Uterus (tissue), 4 donors: Measurements from ENCODE around the gene OR51B2. TPM values are rescaled to one million over a fixed set of nuclear protein-coding genes. Genes with fewer than 3 reads are reported as not detected.

ENCODE experiments used
- DNase-seq, 2 donors: peaks; one replicate each; pipeline ENCODE4 v3.0.0-alpha.2; 2019 to 2020
- H3K27ac ChIP-seq, 2 donors: fragments of 200-600 bp; sonication (generic); 1 replicate in 1 of 2; 2 replicates in 1 of 2; pipeline ENCODE4 v1.5.1; 2016 to 2018
- H3K27me3 ChIP-seq, 2 donors: fragments of 200-600 bp; sonication (generic); one replicate each; pipeline ENCODE4 v1.5.1; 2018 to 2019; ENCODE audit warnings: control low read depth in 1 of 2
- H3K36me3 ChIP-seq, 2 donors: fragments of 200-600 bp; sonication (generic); one replicate each; pipeline ENCODE4 v1.5.1; 2019; ENCODE audit warnings: control low read depth in 1 of 2
- H3K4me1 ChIP-seq, 2 donors: fragments of 200-600 bp; sonication (generic); one replicate each; pipeline ENCODE4 v1.5.1; 2018 to 2019; ENCODE audit warnings: control low read depth in 1 of 2
- H3K4me3 ChIP-seq, 2 donors: fragments of 200-600 bp; sonication (generic); 1 replicate in 1 of 2; 2 replicates in 1 of 2; pipeline ENCODE4 v1.5.1; 2018 to 2019; ENCODE audit warnings: mild to moderate bottlenecking in 1 of 2
- H3K9me3 ChIP-seq, 2 donors: fragments of 200-600 bp; sonication (generic); one replicate each; pipeline ENCODE4 v1.5.1; 2019; ENCODE audit warnings: control low read depth in 1 of 2
- CTCF ChIP-seq, 4 experiments: fragments of 200-600 bp in 2 of 4; fragments of 450-650 bp in 2 of 4; sonication (generic) in 2 of 4; IDR thresholded peaks; one replicate each; pipeline ENCODE4 v1.5.1; 2016 to 2019; ENCODE audit warnings: antibody characterized with exemption in 4 of 4, mild to moderate bottlenecking in 2 of 4, moderate library complexity in 1 of 4
- POLR2A ChIP-seq, 2 donors: fragments of 450-650 bp; IDR thresholded peaks; one replicate each; pipeline ENCODE4 v1.6.1; 2016; ENCODE audit warnings: antibody characterized with exemption in 2 of 2, mild to moderate bottlenecking in 1 of 2, moderate library complexity in 1 of 2
- intact Hi-C: fragments of 100-400 bp; cut with DNase I; formaldehyde crosslinking; loops from one replicate; pipeline ENCODE4 v1.15.1; 2023; ENCODE audit warnings: low total_unique reads
- total RNA-seq, 4 donors: library from RNA; depleted of rRNA in 3 of 4; stranded (reverse); fragments of >200 nt in 3 of 4; gene quantifications; one replicate each; pipeline versions ENCODE4 v1.1.0 to v1.2.4, GENCODE V29; 2014 to 2023
- donor health status: DM: yes; HTN: yes; CAD: no.

Gene OR51B2
- total RNA-seq, 4 donors from 2014 or later = 0.82 to 1.5 TPM; not detected in 2

DNA sequence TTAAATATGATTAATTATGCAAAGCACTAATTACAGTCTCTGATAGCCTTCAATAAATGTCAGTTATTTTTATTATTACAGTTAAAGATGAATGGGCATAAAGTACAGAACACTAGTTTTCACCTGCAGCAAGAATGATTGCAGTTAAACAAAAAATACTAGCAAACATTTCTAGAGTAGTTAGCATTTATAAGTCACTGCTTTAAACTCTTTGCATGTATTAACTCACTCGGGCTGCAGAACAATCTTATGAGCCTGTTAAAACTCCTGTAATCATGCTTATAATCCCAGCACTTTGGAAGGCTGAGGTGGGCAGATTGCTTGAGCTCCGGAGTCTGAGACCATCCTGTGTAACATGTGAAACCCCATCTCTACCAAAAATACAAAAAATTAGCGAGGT lies 37.2 kb downstream of the OR51B2 start:
- intact Hi-C loops = no loop called here
- TF ChIP-seq CTCF (IDR thresholded peaks at IDR 0.05) (no peak), POLR2A (IDR thresholded peaks at IDR 0.05) (no peak)
- Histone ChIP-seq H3K4me3 (no peak overlapping the region), H3K4me1 (no peaks in the 10 kb centered on the region), H3K9me3 (no peaks in the 10 kb centered on the region), H3K36me3 (no peaks in the 10 kb centered on the region), H3K27me3 (no peaks in the 10 kb centered on the region), H3K27ac (no peak overlapping the region)
- no peak for DNase-seq

- Histone ChIP-seq H3K4me3 (no peak overlapping the region), H3K27ac (no peak overlapping the region), H3K36me3 (no peaks in the 10 kb centered on the region), H3K9me3 (no peaks in the 10 kb centered on the region), H3K4me1 (no peaks in the 10 kb centered on the region), H3K27me3 (no peaks in the 10 kb centered on the region)
- DNase-seq = no peak
- TF ChIP-seq POLR2A (IDR thresholded peaks at IDR 0.05) (no peak), CTCF (IDR thresholded peaks at IDR 0.05) (no peak)
- intact Hi-C loops = no loop called here
Observed at GRCh38 chr11:5286351-5286750, 37.7 kb downstream of the OR51B2 start.

- DNase-seq = no peak
- intact Hi-C loops = no loop called here
Observed at GRCh38 chr11:5285703-5286340, 38.3 kb downstream of the OR51B2 start.

DNA sequence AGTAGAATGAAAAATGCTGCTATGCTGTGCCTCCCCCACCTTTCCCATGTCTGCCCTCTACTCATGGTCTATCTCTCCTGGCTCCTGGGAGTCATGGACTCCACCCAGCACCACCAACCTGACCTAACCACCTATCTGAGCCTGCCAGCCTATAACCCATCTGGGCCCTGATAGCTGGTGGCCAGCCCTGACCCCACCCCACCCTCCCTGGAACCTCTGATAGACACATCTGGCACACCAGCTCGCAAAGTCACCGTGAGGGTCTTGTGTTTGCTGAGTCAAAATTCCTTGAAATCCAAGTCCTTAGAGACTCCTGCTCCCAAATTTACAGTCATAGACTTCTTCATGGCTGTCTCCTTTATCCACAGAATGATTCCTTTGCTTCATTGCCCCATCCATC lies 39.5 kb downstream of the OR51B2 start:
- Histone ChIP-seq H3K4me1 (no peaks in the 10 kb centered on the region), H3K27ac (no peak overlapping the region), H3K4me3 (no peak overlapping the region), H3K36me3 (no peaks in the 10 kb centered on the region), H3K27me3 (no peaks in the 10 kb centered on the region), H3K9me3 (no peaks in the 10 kb centered on the region)
- TF ChIP-seq POLR2A (IDR thresholded peaks at IDR 0.05) = no peak
- intact Hi-C loops = no loop called here
- DNase-seq = no peak

More at GRCh38 chr11:5285703-5286340, 38.3 kb downstream of the OR51B2 start:
- Histone ChIP-seq H3K27me3 (no peaks in the 10 kb centered on the region), H3K9me3 (no peaks in the 10 kb centered on the region), H3K4me1 (no peaks in the 10 kb centered on the region), H3K4me3 (no peak overlapping the region), H3K36me3 (no peaks in the 10 kb centered on the region), H3K27ac (no peak overlapping the region)
- TF ChIP-seq CTCF (IDR thresholded peaks at IDR 0.05) (no peak), POLR2A (IDR thresholded peaks at IDR 0.05) (no peak)

DNA sequence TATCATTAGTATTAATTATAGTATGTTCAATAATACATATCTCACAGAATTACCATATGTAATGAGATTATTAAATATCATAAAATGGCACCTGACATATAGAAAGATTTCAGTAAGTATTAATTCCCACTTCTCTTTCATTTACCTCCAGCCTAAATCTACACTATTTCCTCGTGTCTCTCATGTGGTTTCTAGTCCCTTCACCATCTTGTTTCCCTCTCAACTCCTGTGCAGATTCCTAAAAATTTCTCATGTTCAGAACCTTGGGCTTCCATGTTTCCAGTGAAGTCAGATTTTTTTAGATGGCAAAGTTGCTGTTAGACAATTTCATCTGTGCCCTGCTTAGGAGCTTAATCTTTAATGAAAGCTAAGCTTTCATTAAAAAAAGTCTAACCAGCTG lies 40.2 kb downstream of the OR51B2 start:
- Histone ChIP-seq H3K36me3 (no peaks in the 10 kb centered on the region), H3K9me3 (no peaks in the 10 kb centered on the region), H3K4me1 (no peaks in the 10 kb centered on the region), H3K27me3 (no peaks in the 10 kb centered on the region), H3K27ac (no peak overlapping the region), H3K4me3 (no peak overlapping the region)
- no peak for TF ChIP-seq POLR2A (IDR thresholded peaks at IDR 0.05)
- no peak for TF ChIP-seq CTCF (IDR thresholded peaks at IDR 0.05)
- intact Hi-C loops = no loop called here
- no peak for DNase-seq

GRCh38 chr11:5283086-5283485 lies 41.0 kb downstream of the OR51B2 start:
- Histone ChIP-seq H3K36me3 (no peaks in the 10 kb centered on the region), H3K27ac (no peak overlapping the region), H3K4me3 (no peak overlapping the region), H3K4me1 (no peaks in the 10 kb centered on the region), H3K9me3 (no peaks in the 10 kb centered on the region), H3K27me3 (no peaks in the 10 kb centered on the region)
- DNase-seq = no peak
- no peak for TF ChIP-seq CTCF (IDR thresholded peaks at IDR 0.05)
- no peak for TF ChIP-seq POLR2A (IDR thresholded peaks at IDR 0.05)
- intact Hi-C loops = no loop called here
